ENCODE results near the gene PFKL.

Gene PFKL

GRCh38 chr21:44299458-44300261 is at the start of gene PFKL:
TSS of gene PFKL (plus strand) at chr21:44300053. CDS start at chr21:44300106, 53 bp downstream.
- DNase-seq: peak; percentile 63

GRCh38 chr21:44253832-44254710 is 45.8 kb upstream of the PFKL start:
- DNase-seq: no peak

DNA sequence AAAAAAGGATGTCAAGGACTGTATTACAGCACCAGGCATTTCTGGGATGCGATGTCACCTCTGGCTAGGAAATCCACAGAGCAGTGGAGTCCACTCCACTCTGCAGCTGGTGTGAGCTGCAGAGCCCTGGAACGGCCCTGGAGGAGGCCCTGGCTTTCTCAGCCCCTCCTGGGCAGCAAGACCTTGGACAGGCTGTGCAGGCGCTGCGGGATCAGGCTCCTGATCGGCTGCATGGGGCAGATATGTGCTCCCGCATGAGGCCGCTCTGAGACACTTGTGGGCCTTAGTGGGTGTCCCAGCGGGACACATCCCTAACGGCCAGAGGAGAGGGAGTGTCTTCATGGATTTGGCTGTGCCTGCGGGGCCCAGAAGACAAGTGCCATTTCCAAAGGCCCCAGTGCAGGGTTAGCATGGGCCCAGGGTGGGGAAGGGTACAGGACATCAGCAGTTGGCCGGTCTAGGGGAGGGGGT is 44.3 kb upstream of the PFKL start:
- DNase-seq: no peak

- no peak for DNase-seq
Observed at GRCh38 chr21:44258056-44258725, 41.7 kb upstream of the PFKL start.

DNA sequence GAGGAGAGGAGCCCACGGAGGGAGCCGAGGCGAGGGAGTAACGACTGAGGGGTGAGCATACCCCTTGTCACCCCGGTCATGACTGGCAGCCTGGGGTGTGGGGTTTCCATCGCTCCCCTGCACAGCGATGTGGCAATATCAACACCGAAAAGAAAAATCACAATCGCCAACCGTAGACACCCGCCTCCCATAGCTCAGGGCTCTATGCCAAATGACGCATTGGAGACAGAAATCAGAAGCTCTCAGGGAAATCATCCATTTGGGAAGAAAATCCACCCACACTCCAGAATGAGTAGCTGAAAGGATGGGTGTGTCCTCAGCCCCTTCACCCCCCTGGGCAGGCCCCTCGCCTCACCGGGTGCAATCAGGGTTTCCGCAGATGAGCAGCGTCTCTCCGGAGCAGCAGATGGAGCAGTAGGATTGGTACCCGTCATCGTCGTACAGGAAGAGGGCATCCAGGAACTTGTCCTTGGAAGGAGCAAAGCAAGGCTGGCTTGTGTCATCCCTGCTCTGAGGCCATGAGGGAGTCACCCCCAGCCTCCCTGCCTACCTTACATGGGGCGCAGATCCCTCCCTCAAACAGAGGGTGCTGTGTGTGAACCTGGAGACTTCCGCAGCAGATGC is 40.7 kb upstream of the PFKL start:
- DNase-seq: no peak

GRCh38 chr21:44260066-44260465 is 39.8 kb upstream of the PFKL start:
- no peak for DNase-seq

- DNase-seq: no peak
Observed at GRCh38 chr21:44260791-44261631, 38.8 kb upstream of the PFKL start.

- DNase-seq: no peak
Observed at GRCh38 chr21:44261675-44262295, 38.1 kb upstream of the PFKL start, which contains the start of gene DNMT3L. TSS of gene DNMT3L (minus strand) at chr21:44261897. CDS start at chr21:44261259, 638 bp downstream.

- no peak for DNase-seq
Observed at GRCh38 chr21:44262338-44263056, 37.4 kb upstream of the PFKL start.

DNA sequence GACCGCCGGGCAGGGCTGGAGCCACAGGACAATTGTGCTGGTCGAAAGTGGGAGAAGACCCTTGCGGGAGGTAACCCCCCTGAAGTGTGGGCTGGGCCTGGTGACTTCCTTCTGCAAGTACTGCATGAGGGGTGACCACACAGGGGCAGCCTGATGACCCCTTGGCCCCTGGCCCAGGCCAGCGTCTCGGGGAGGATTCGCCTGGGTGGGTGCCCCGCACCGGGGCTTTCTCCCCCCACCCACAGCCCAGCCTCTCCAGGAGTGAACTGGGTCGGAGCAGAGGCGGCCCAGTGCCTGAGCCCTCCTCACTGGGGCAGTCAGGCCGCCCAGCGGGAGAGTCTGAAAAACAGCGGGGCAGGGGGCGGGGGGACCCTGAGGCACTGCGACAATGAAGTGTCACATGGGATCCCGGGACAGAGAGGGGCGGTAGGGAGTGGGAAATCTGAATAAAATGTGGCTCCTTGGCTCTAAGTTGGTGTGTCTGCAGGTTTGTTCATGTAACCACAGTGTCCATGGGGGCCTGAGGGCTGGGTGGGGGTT is 36.6 kb upstream of the PFKL start:
- DNase-seq: no peak

- DNase-seq: no peak
Observed at GRCh38 chr21:44263768-44264167, 36.1 kb upstream of the PFKL start.

- DNase-seq: no peak
Observed at GRCh38 chr21:44265734-44266270, 34.1 kb upstream of the PFKL start.

DNA sequence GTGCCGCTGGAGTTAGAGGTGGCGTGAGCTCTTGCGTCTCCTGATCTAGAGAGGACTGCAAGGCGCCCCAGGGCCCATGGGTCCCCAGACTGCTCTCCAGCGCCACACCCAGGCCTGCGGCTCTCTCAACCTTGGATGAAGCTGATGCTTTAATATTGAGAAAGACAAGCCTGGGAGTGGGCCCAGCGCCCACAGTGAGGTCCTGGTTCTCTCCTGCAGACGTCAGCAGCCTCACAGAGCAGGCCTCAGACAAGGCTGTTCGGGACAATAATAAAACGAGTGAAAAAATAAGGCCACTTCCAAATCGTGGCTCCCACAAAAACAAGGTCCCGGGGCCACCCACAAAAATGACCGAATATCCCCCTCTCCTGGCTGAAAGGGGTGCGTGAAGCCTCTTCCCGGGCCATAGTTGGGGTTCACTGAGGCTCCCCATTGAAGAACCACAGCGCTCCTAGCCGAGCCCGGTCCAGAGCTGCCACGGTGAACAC is 32.2 kb upstream of the PFKL start:
- peak; percentile 20 for DNase-seq

GRCh38 chr21:44269090-44269489 is 30.8 kb upstream of the PFKL start:
- DNase-seq: no peak

DNA sequence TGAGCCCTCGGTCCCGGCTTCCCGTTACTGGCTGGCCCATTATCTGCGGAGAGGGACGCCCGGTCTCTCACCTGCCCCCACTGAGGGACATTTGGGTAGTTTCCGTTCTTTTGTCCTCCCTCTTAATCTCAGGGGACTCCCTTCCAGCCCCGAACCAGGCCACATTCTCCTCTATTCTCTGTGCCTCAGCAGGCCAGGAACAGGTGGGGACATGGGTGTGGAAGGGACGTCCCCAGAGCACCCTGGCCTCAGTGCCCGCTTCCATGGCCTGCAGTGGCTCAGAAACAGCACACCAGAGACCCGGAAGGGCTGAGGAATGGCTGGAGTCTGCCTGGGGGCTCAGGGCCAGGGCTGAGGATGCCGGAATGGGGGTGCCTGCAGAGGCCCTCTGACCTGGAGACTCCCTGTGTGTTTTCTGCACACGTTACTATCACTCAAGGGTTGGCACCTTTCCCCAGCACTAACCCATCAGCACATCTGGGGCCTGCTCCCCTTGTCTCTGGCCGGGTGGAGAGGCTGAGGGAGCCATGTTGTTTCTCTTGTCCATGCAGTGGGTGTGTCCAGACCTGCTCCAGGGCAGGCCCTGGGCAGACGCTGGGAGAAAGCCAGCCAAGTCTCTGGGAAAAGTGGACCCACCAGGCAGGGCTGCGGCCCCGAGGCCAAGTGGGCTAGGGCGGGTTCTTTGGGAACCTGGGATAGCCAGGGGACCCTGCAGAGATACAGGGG is 28.1 kb upstream of the PFKL start:
- DNase-seq: no peak

- DNase-seq: no peak
Observed at GRCh38 chr21:44272284-44272858, 27.5 kb upstream of the PFKL start.

- DNase-seq: no peak
Observed at GRCh38 chr21:44273046-44273445, 26.8 kb upstream of the PFKL start.

DNA sequence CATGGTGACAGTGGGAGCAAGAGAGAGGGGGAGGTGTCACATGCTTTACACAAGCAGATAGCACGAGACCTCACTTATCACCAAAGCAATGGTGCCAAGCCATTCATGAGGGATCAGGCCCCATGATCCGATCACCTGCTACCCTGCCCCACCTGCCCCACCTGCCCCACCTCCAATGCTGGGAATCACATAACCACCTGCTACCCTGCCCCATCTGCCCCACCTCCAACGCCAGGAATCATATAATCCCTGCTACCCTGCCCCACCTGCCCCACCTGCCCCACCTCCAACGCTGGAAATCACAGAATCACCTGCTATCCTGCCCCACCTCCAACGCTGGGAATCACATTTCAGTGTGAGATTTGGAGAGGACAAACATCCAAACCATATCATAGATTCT is 24.8 kb upstream of the PFKL start:
- DNase-seq: no peak
